VCaP (cell line): Measurements from ENCODE around the gene TRABD2A.
"Not testable (repeated sequence)": the region's sequence is repeated elsewhere in the genome, so short reads cannot be mapped to it uniquely, and the experiment has no call there.

Experiments
- H3K27ac ChIP-seq: fragments of 450-650 bp; 2 replicates; pipeline ENCODE4 v1.5.1; 2017
- TF ChIP-seq, protein P1 (sequence below): fragments of 450-650 bp; conservative IDR thresholded peaks from 2 replicates; pipeline ENCODE4 v1.5.1; 2017; ENCODE audit warnings: mild to moderate bottlenecking, moderate library complexity

Gene TRABD2A

DNA sequence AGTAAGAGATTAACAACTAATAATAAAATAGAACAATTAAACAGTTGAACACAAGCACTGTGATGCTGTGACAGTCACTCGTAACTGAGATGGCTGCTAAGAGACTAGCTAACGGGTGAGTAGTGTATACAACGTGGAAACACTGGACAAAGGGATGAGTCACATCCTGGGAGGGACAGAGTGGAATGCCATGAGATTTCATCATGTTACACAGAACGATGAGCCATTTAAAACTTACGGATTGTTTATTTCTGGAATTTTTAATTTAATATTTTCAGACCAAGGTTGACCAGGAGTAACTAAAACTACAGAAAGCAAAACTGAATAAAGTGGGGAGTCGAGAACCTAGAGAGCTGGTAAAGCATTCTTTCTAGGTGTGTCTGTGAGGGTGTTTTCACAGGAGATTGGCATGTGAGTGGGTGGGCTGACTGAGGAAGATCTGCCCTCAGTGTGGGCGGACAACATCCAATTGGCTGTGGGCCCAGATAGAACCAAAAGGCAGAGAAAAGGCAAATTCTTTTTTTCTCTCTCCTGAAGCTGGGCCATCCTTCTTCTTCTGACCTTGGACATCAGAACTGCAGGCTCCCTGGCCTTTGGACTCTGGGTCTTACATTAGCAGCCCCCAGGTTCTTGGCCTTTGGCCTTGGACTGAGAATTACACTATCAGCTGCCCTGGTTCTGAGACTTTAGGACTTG is 39.1 kb upstream of the TRABD2A start:
- TF ChIP-seq, protein P1, sequence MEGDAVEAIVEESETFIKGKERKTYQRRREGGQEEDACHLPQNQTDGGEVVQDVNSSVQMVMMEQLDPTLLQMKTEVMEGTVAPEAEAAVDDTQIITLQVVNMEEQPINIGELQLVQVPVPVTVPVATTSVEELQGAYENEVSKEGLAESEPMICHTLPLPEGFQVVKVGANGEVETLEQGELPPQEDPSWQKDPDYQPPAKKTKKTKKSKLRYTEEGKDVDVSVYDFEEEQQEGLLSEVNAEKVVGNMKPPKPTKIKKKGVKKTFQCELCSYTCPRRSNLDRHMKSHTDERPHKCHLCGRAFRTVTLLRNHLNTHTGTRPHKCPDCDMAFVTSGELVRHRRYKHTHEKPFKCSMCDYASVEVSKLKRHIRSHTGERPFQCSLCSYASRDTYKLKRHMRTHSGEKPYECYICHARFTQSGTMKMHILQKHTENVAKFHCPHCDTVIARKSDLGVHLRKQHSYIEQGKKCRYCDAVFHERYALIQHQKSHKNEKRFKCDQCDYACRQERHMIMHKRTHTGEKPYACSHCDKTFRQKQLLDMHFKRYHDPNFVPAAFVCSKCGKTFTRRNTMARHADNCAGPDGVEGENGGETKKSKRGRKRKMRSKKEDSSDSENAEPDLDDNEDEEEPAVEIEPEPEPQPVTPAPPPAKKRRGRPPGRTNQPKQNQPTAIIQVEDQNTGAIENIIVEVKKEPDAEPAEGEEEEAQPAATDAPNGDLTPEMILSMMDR: no peak
- H3K27ac ChIP-seq: no peak overlapping the region

- H3K27ac ChIP-seq: no peak overlapping the region
- TF ChIP-seq, protein P1: no peak
Observed at GRCh38 chr2:84918430-84918829, 37.5 kb upstream of the TRABD2A start.

DNA sequence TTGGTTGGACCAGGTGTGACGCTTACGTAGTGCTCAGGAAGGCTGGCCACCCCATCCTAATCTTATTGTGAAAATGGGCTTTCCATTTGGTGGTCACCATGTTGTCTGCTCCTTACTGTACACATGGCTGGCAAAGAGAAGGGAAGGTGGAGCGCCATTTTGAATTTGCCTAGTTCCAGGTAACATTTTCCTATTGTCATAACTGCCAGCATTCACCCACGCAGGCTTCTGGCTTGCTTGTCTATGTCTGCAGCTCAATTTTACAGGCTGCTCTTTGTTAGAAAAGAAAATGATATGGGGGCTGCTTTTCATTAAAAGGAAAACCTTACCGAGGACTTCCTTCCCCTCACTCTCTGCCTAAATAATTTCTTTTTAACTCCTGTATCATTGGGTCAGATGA is 36.9 kb upstream of the TRABD2A start:
- H3K27ac ChIP-seq: not testable (repeated sequence)

GRCh38 chr2:84915675-84916074 is 34.8 kb upstream of the TRABD2A start:
- H3K27ac ChIP-seq: not testable (repeated sequence)

DNA sequence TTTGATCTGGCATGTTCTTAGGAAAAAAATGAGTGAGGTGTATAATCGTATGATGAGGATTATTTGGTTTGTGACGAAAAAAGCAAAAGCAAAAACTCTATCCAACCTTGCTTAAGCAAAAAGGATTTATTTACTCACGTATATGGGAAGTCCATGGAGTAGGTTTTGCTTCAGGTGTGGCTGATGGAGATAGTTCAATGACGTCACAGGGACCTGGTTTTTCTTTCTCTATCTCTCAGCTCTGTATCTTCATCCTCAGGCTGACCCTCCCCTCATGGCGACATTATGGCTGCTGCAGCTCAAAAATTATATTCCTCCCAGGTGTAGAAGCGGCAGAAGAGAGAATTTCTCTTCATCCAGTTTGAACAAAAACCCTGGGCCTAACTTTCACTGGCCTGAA is 33.5 kb upstream of the TRABD2A start:
- TF ChIP-seq, protein P1: no peak
- H3K27ac ChIP-seq: no peak overlapping the region

GRCh38 chr2:84912984-84913383 is 32.1 kb upstream of the TRABD2A start:
- TF ChIP-seq, protein P1: no peak
- H3K27ac ChIP-seq: peak overlapping the region; percentile 37; the same call in 1 of the 2 replicates

DNA sequence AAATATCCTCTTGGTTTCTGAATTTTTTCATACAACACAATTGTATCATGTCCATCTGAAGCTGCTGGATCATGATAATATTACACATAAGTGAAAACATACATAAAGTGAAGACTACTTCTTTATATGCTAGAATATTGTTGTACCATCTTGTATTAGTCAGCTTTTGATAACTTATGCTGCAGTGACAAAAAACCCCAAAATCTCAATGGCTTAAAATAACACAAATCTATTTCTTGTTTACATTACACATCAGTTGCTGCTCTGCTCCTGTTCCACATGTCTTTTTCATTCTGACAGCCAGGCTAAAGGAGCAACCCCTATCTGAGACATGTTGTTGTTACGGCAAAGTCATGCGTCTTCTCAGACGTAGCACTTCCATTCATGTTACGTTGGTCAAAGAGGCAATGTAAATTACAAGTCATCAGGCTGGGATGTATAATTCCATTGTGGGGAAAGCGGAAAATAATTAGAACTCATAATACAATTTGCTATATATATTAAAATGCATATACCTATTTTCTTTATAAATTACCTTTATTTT is 30.3 kb upstream of the TRABD2A start:
- TF ChIP-seq, protein P1: no peak
- no peak overlapping the region for H3K27ac ChIP-seq

GRCh38 chr2:84908948-84909713 is 28.2 kb upstream of the TRABD2A start:
- TF ChIP-seq, protein P1: no peak
- H3K27ac ChIP-seq: no peak overlapping the region
